Lung (tissue), 12 donors: Measurements from ENCODE around the gene RNF112. TPM values are rescaled to one million over a fixed set of nuclear protein-coding genes. Genes with fewer than 3 reads are reported as not detected.

Experiments used
- ATAC-seq: fragments of 200-7000 bp; cut with Tn5 transposase; one replicate; pipeline ENCODE4 v1.9.1; 2020; ENCODE audit warnings: moderate number of reproducible peaks; ENCODE audit not compliant: insufficient read depth, low FRiP score
- DNase-seq, 3 donors: peaks; one replicate each; pipeline ENCODE4 v3.0.0-alpha.2; 2013 to 2017
- H3K27ac ChIP-seq, 2 donors: one replicate each; pipeline ENCODE4 v1.5.1; 2013; ENCODE audit warnings: mild to moderate bottlenecking in 2 of 2, moderate library complexity in 2 of 2, control low read depth in 1 of 2, inconsistent platforms in 1 of 2, low read depth in 1 of 2, low read length in 1 of 2
- H3K27me3 ChIP-seq, 3 donors: one replicate each; pipeline ENCODE4 v1.5.1; 2013; ENCODE audit warnings: low read length in 2 of 3; ENCODE audit not compliant: control insufficient read depth in 3 of 3, insufficient read depth in 3 of 3
- H3K36me3 ChIP-seq, 4 donors: one replicate each; pipeline ENCODE4 v1.5.1; 2013; ENCODE audit warnings: low read length in 4 of 4, mild to moderate bottlenecking in 1 of 4, moderate library complexity in 1 of 4; ENCODE audit not compliant: control insufficient read depth in 4 of 4, insufficient read depth in 4 of 4
- H3K4me1 ChIP-seq, 5 donors: one replicate each; pipeline ENCODE4 v1.5.1; 2013; ENCODE audit warnings: low read length in 5 of 5, mild to moderate bottlenecking in 2 of 5, moderate library complexity in 1 of 5; ENCODE audit not compliant: control insufficient read depth in 5 of 5, insufficient read depth in 5 of 5
- H3K4me3 ChIP-seq: one replicate; pipeline ENCODE4 v1.5.1; 2013; ENCODE audit warnings: mild to moderate bottlenecking, control low read depth, moderate library complexity
- H3K9ac ChIP-seq, 2 donors: one replicate each; pipeline ENCODE4 v1.5.1; 2013; ENCODE audit warnings: low read length in 2 of 2, control low read depth in 1 of 2; ENCODE audit not compliant: insufficient read depth in 1 of 2
- H3K9me3 ChIP-seq, 4 donors: one replicate each; pipeline ENCODE4 v1.5.1; 2013; ENCODE audit warnings: low read length in 3 of 4, mild to moderate bottlenecking in 1 of 4, moderate library complexity in 1 of 4; ENCODE audit not compliant: control insufficient read depth in 4 of 4, insufficient read depth in 3 of 4
- WGBS, 2 donors: extraction: QIAGEN DNeasy Blood & Tissue Kit; methylation state at CpG; one replicate each; pipeline ENCODE4 v1.1.7; 2013; 5-methylcytosine and 5-hydroxymethylcytosine counted together
- polyA plus RNA-seq, 2 donors: library from polyadenylated mRNA; stranded (reverse); fragments of 200-250 nt; gene quantifications; one replicate each; pipeline ENCODE4 v1.2.1, GENCODE V29; 2013
- total RNA-seq, 2 donors: library from RNA; depleted of rRNA in 1 of 2; stranded (reverse); fragments of >200 nt in 1 of 2; gene quantifications; one replicate each; pipeline ENCODE4 v1.2.1, GENCODE V29; 2014 to 2021
- TF ChIP-seq, protein P1 (sequence below): IDR thresholded peaks from 2 replicates; pipeline ENCODE4 v1.5.1; 2012; ENCODE audit warnings: mild to moderate bottlenecking; ENCODE audit errors: control extremely low read depth, extremely low read depth
- donor health status: control.
- donor health status: control.
- donor health status: Bipolar disorder and iron deficiency.
- donor health status: healthy.
- donor health status: DM: yes; HTN: yes; CAD: no.

Gene RNF112
- total and polyA plus RNA-seq, 4 donors: 2.4 to 6.9 (median 3.3) TPM

- 88 to 89% methylated on average over 1 of the region's 1 CpG for WGBS, 2 donors
Observed at GRCh38 chr17:19375732-19376131, 35.3 kb upstream of the RNF112 start.

DNA sequence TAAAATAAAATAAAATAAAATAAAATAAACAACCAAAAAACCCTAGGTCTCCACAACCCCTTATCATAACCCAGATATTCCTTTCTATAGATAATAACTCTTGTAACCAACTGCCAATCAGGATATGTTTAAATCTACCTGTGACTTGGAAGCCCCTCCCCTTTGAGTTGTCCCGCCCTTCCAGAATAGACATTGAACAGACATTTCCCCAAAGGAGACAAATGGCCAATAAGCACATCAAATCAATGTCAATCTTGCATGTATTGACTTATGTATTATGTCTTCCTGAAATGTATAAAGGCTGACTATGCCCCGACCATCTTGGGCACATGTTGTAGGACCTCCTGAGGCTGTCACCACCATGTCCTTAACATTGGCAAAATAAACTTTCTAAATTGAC is 34.2 kb upstream of the RNF112 start:
- DNase-seq: no peak

More at GRCh38 chr17:19375732-19376131, 35.3 kb upstream of the RNF112 start:
- ATAC-seq (no peak), DNase-seq (peak; percentile 50 to 97 (median 94))
- peaks cover 0 to 21% (median 13%) of the 10 kb centered on the region in 4 donors for H3K36me3 ChIP-seq
- no peak overlapping the region for H3K4me3 ChIP-seq
- H3K27ac ChIP-seq: no peak overlapping the region
- no peaks in the 10 kb centered on the region for H3K9me3 ChIP-seq
- H3K27me3 ChIP-seq: no peaks in the 10 kb centered on the region
- H3K9ac ChIP-seq: peak overlapping the region in 1 of 2 donors; percentile 24
- TF ChIP-seq, protein P1, sequence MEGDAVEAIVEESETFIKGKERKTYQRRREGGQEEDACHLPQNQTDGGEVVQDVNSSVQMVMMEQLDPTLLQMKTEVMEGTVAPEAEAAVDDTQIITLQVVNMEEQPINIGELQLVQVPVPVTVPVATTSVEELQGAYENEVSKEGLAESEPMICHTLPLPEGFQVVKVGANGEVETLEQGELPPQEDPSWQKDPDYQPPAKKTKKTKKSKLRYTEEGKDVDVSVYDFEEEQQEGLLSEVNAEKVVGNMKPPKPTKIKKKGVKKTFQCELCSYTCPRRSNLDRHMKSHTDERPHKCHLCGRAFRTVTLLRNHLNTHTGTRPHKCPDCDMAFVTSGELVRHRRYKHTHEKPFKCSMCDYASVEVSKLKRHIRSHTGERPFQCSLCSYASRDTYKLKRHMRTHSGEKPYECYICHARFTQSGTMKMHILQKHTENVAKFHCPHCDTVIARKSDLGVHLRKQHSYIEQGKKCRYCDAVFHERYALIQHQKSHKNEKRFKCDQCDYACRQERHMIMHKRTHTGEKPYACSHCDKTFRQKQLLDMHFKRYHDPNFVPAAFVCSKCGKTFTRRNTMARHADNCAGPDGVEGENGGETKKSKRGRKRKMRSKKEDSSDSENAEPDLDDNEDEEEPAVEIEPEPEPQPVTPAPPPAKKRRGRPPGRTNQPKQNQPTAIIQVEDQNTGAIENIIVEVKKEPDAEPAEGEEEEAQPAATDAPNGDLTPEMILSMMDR: no peak
- H3K4me1 ChIP-seq: peaks cover 0 to 37% (median 10%) of the 10 kb centered on the region in 5 donors

DNA sequence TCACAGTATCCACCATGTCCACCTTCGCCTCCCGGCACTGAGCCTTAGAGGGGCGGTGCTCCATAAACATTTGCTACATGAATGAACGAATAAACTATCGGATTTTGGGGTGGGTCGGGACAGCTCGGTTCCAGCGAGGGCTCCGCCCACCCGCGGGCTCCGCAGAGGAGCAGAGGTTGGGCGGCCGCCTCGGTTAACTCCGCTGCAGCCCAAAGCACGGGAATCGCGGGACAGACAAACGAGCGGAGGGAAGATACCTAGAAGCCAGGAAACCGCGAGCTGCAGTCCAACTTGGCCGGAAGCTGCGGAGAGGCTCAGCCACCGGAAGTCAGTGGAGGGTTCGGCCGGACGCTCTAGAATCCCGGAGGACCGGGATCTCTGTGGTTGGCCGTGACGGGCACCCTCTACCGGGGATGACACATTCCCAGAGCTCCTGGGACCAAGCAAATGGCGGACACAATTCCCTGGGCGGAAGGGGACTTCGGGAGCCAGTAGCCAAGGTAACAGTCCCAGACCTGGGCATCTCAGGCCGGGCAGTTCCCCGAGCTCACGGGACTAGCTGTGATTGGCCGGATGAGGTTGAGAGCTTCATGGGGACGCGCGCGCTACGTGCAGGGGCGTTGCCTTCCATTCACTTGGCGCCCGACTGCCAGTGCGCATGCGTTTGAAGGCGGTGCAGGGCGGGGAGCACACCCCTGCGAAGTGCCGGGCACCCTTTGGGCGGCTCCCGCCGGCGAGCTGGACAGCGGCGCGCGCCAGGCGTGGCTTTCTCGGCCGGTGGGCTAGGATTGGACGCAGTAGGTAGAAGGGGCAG is 33.2 kb upstream of the RNF112 start:
- H3K27me3 ChIP-seq: no peaks in the 10 kb centered on the region
- DNase-seq: peak; percentile 100
- peak overlapping the region; percentile 76 to 96 for H3K9ac ChIP-seq
- peak overlapping the region; percentile 91 for H3K4me3 ChIP-seq
- H3K4me1 ChIP-seq: peaks cover 3 to 37% (median 6%) of the 10 kb centered on the region in 5 donors
- 0% methylated on average over 67 of the region's 67 CpGs for WGBS, 2 donors
- TF ChIP-seq, protein P1: no peak
- peaks cover 3 to 32% (median 29%) of the 10 kb centered on the region in 4 donors for H3K36me3 ChIP-seq
- H3K9me3 ChIP-seq: peaks cover 0 to 2% (median 0%) of the 10 kb centered on the region in 4 donors
- peak overlapping the region; percentile 90 to 99 for H3K27ac ChIP-seq
- ATAC-seq: peak; percentile 96

More for the DNA sequence above, 34.2 kb upstream of the RNF112 start:
- no peak for ATAC-seq
- Histone ChIP-seq H3K36me3 (peaks cover 3 to 26% (median 22%) of the 10 kb centered on the region in 4 donors), H3K9me3 (peaks cover 0 to 2% (median 0%) of the 10 kb centered on the region in 4 donors), H3K27me3 (no peaks in the 10 kb centered on the region), H3K27ac (no peak overlapping the region), H3K9ac (peak overlapping the region in 1 of 2 donors; percentile 96), H3K4me1 (peaks cover 0 to 37% (median 4%) of the 10 kb centered on the region in 5 donors), H3K4me3 (no peak overlapping the region)
- TF ChIP-seq, protein P1: no peak
- 58 to 75% methylated on average over 2 of the region's 2 CpGs for WGBS, 2 donors
